Esophagus muscularis mucosa (tissue), 4 donors: ENCODE measurements around the gene TMED1.

ENCODE experiments used
- CTCF ChIP-seq, 3 experiments: fragments of 200-600 bp in 2 of 3; fragments of 450-650 bp in 1 of 3; sonication (generic) in 2 of 3; IDR thresholded peaks; one replicate each; pipeline ENCODE4 v1.5.1; 2017 to 2019; ENCODE audit warnings: antibody characterized with exemption in 3 of 3, mild to moderate bottlenecking in 2 of 3, moderate library complexity in 1 of 3
- EP300 ChIP-seq: sonication (generic); formaldehyde crosslinking; IDR thresholded peaks from one replicate; pipeline ENCODE4 v1.6.1; 2017; ENCODE audit warnings: antibody characterized with exemption
- POLR2AphosphoS5 ChIP-seq, 2 donors: sonication (generic); formaldehyde crosslinking; IDR thresholded peaks; one replicate each; pipeline ENCODE4 v1.6.1; 2017; ENCODE audit warnings: antibody characterized with exemption in 2 of 2

GRCh38 chr19:10811391-10812111 is 24.5 kb downstream of the TMED1 start:
- no peak for TF ChIP-seq CTCF (IDR thresholded peaks at IDR 0.05)
- no peak for TF ChIP-seq POLR2AphosphoS5 (IDR thresholded peaks at IDR 0.05)
- no peak for TF ChIP-seq EP300
